ENCODE measurements around the gene AQP11.

DNA sequence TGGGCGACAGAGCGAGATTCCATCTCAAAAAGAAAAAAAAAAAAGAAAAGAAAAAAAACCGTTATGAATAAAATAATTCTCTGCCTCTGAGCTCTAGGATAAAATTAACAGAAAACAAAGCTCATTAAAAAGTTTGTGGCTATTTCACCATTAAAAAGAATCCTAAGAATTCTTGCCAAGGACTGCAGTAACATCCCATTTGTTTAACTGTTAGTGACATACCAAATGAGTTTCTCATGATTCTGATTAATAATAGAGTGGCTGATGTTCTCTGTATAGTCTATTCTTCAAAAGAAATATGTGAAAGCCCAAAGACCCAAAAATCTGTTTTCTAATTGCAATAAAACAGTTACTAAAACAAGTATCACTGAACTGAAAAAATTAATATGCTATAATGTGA is 28.1 kb downstream of the AQP11 start:
- TF ChIP-seq RAD21 (IDR thresholded peaks at IDR 0.05; ENCODE audit: low read length) (no peak), EZH2phosphoT487 (IDR thresholded peaks at IDR 0.05; ENCODE audit: borderline replicate concordance, low read depth) (no peak), CTCF (IDR thresholded peaks at IDR 0.05) (no peak), ELF1 (IDR thresholded peaks at IDR 0.05) (no peak), TAF1 (IDR thresholded peaks at IDR 0.05; ENCODE audit: borderline replicate concordance, low read depth, low read length) (no peak), POLR2AphosphoS5 (IDR thresholded peaks at IDR 0.05; ENCODE audit: low read depth, low read length) (no peak), NRF1 (IDR thresholded peaks at IDR 0.05; ENCODE audit: low read depth, low read length) (no peak), EP300 (IDR thresholded peaks at IDR 0.05; ENCODE audit: borderline replicate concordance in 1 of 2, low read depth in 1 of 2, low read length in 1 of 2) (no peak), CHD2 (IDR thresholded peaks at IDR 0.05; ENCODE audit: low read length, partially characterized antibody) (no peak), PBX3 (IDR thresholded peaks at IDR 0.05) (peak; percentile 31; the same call in 1 of the 2 replicates)
- TF ChIP-seq, protein P1, sequence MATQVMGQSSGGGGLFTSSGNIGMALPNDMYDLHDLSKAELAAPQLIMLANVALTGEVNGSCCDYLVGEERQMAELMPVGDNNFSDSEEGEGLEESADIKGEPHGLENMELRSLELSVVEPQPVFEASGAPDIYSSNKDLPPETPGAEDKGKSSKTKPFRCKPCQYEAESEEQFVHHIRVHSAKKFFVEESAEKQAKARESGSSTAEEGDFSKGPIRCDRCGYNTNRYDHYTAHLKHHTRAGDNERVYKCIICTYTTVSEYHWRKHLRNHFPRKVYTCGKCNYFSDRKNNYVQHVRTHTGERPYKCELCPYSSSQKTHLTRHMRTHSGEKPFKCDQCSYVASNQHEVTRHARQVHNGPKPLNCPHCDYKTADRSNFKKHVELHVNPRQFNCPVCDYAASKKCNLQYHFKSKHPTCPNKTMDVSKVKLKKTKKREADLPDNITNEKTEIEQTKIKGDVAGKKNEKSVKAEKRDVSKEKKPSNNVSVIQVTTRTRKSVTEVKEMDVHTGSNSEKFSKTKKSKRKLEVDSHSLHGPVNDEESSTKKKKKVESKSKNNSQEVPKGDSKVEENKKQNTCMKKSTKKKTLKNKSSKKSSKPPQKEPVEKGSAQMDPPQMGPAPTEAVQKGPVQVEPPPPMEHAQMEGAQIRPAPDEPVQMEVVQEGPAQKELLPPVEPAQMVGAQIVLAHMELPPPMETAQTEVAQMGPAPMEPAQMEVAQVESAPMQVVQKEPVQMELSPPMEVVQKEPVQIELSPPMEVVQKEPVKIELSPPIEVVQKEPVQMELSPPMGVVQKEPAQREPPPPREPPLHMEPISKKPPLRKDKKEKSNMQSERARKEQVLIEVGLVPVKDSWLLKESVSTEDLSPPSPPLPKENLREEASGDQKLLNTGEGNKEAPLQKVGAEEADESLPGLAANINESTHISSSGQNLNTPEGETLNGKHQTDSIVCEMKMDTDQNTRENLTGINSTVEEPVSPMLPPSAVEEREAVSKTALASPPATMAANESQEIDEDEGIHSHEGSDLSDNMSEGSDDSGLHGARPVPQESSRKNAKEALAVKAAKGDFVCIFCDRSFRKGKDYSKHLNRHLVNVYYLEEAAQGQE (IDR thresholded peaks at IDR 0.05; ENCODE audit: low read depth, low read length) = no peak
